Neural progenitor cell (in vitro differentiated cells): Measurements from ENCODE around the gene KANK2. TPM values are rescaled to one million over a fixed set of nuclear protein-coding genes. Genes with fewer than 3 reads are reported as not detected.

ENCODE experiments used
- DNase-seq: peaks from one replicate; pipeline ENCODE4 v3.0.0-alpha.2; 2016; ENCODE audit warnings: low spot score
- H2AFZ ChIP-seq: fragments of 200-600 bp; sonication (generic); replicated peaks from 2 replicates; pipeline ENCODE4 v1.6.1; 2016; ENCODE audit warnings: antibody characterized with exemption
- H3F3A ChIP-seq: fragments of 200-600 bp; sonication (generic); 2 replicates; pipeline ENCODE4 v1.6.1; 2016; ENCODE audit warnings: antibody characterized with exemption, low read depth
- H3K27ac ChIP-seq: fragments of 200-600 bp; sonication (generic); 2 replicates; pipeline ENCODE4 v1.5.1; 2016; ENCODE audit warnings: mild to moderate bottlenecking
- H3K27me3 ChIP-seq: fragments of 200-600 bp; sonication (generic); 2 replicates; pipeline ENCODE4 v1.6.1; 2016; ENCODE audit warnings: mild to moderate bottlenecking, moderate library complexity
- H3K36me3 ChIP-seq: fragments of 200-600 bp; sonication (generic); 2 replicates; pipeline ENCODE4 v1.5.1; 2016
- H3K4me1 ChIP-seq: fragments of 200-600 bp; sonication (generic); 2 replicates; pipeline ENCODE4 v1.6.1; 2016; ENCODE audit warnings: mixed run types
- H3K4me2 ChIP-seq: fragments of 200-600 bp; sonication (generic); 2 replicates; pipeline ENCODE4 v1.6.1; 2016
- H3K4me3 ChIP-seq: fragments of 200-600 bp; sonication (generic); 2 replicates; pipeline ENCODE4 v1.5.1; 2016
- H3K79me2 ChIP-seq: fragments of 200-600 bp; sonication (generic); 2 replicates; pipeline ENCODE4 v1.6.1; 2016; ENCODE audit warnings: low read depth
- H3K9ac ChIP-seq: fragments of 200-600 bp; sonication (generic); 2 replicates; pipeline ENCODE4 v1.6.1; 2016
- H3K9me3 ChIP-seq: fragments of 200-600 bp; sonication (generic); 2 replicates; pipeline ENCODE4 v1.5.1; 2016; ENCODE audit warnings: low read depth
- H4K20me1 ChIP-seq: fragments of 200-600 bp; sonication (generic); 2 replicates; pipeline ENCODE4 v1.6.1; 2016; ENCODE audit warnings: low read depth
- H3K27ac Mint-ChIP-seq: 3 replicates; pipeline ENCODE4 v1.8.0; 2021; ENCODE audit warnings: mixed read lengths
- H3K27me3 Mint-ChIP-seq: 2 replicates; pipeline ENCODE4 v1.8.0; 2022; ENCODE audit warnings: low read depth, mild to moderate bottlenecking, inconsistent platforms, moderate library complexity, mixed read lengths; ENCODE audit not compliant: insufficient read depth
- H3K36me3 Mint-ChIP-seq: 3 replicates; pipeline ENCODE4 v1.8.0; 2021; ENCODE audit warnings: mixed read lengths
- H3K4me1 Mint-ChIP-seq: 3 replicates; pipeline ENCODE4 v1.8.0; 2021; ENCODE audit warnings: mixed read lengths
- H3K4me3 Mint-ChIP-seq: 3 replicates; pipeline ENCODE4 v1.8.0; 2021; ENCODE audit warnings: mild to moderate bottlenecking, moderate library complexity, mixed read lengths
- H3K9me3 Mint-ChIP-seq: 3 replicates; pipeline ENCODE4 v1.8.0; 2020; ENCODE audit warnings: mixed read lengths
- CTCF ChIP-seq: fragments of 200-600 bp; sonication (generic); IDR thresholded peaks from 2 replicates; pipeline ENCODE4 v1.5.1; 2017; ENCODE audit warnings: antibody characterized with exemption, mild to moderate bottlenecking
- EZH2 ChIP-seq: fragments of 200-600 bp; sonication (generic); IDR thresholded peaks from 2 replicates; pipeline ENCODE4 v1.6.1; 2017; ENCODE audit warnings: antibody characterized with exemption, mild to moderate bottlenecking, moderate library complexity
- EZH2phosphoT487 ChIP-seq: fragments of 200-600 bp; sonication (generic); IDR thresholded peaks from 2 replicates; pipeline ENCODE4 v1.6.1; 2017; ENCODE audit warnings: antibody characterized with exemption
- total RNA-seq: library from RNA; depleted of rRNA; stranded (reverse); fragments of >200 nt; gene quantifications from 2 replicates; pipeline ENCODE4 v1.2.3, GENCODE V29; 2015; ENCODE audit warnings: low replicate concordance

The KANK2 gene
- total RNA-seq, 1 donor from 2014 or later = 17.5 TPM

- Histone ChIP-seq H2AFZ (no peak overlapping the region), H3K9ac (no peak overlapping the region), H3K4me2 (no peak overlapping the region), H3K27me3 (no peaks in the 10 kb centered on the region), H3F3A (peaks cover 16% of the 10 kb centered on the region), H4K20me1 (peaks cover 6% of the 10 kb centered on the region), H3K4me1 (no peaks in the 10 kb centered on the region), H3K27ac (no peak overlapping the region), H3K36me3 (no peaks in the 10 kb centered on the region), H3K4me3 (no peak overlapping the region), H3K79me2 (no peaks in the 10 kb centered on the region), H3K9me3 (no peaks in the 10 kb centered on the region)
- TF ChIP-seq EZH2phosphoT487 (no peak), EZH2 (no peak), CTCF (no peak)
- no peak for DNase-seq
- H3K4me3 Mint-ChIP-seq = no peak overlapping the region
- H3K27me3 Mint-ChIP-seq = peaks cover 8% of the 10 kb centered on the region
- no peaks in the 10 kb centered on the region for H3K9me3 Mint-ChIP-seq
- H3K36me3 Mint-ChIP-seq = no peaks in the 10 kb centered on the region
- no peak overlapping the region for H3K27ac Mint-ChIP-seq
- H3K4me1 Mint-ChIP-seq = peaks cover 5% of the 10 kb centered on the region
Observed at GRCh38 chr19:11199517-11199916, 2.2 kb upstream of the KANK2 start.

GRCh38 chr19:11198769-11199424 is 1.6 kb upstream of the KANK2 start:
- Histone ChIP-seq H3K4me3 (no peak overlapping the region), H3F3A (peaks cover 16% of the 10 kb centered on the region), H3K4me1 (no peaks in the 10 kb centered on the region), H4K20me1 (peaks cover 6% of the 10 kb centered on the region), H3K27me3 (no peaks in the 10 kb centered on the region), H3K4me2 (no peak overlapping the region), H3K79me2 (no peaks in the 10 kb centered on the region), H3K27ac (no peak overlapping the region), H3K36me3 (no peaks in the 10 kb centered on the region), H3K9me3 (no peaks in the 10 kb centered on the region), H3K9ac (no peak overlapping the region), H2AFZ (no peak overlapping the region)
- H3K9me3 Mint-ChIP-seq = no peaks in the 10 kb centered on the region
- H3K4me1 Mint-ChIP-seq = peaks cover 5% of the 10 kb centered on the region
- TF ChIP-seq EZH2phosphoT487 (no peak), CTCF (no peak), EZH2 (no peak)
- H3K36me3 Mint-ChIP-seq = no peaks in the 10 kb centered on the region
- H3K4me3 Mint-ChIP-seq = peak overlapping the region; percentile 73
- no peak overlapping the region for H3K27ac Mint-ChIP-seq
- H3K27me3 Mint-ChIP-seq = peaks cover 8% of the 10 kb centered on the region
- DNase-seq = no peak

GRCh38 chr19:11198175-11198534 is 810 bp upstream of the KANK2 start:
- H3K27ac ChIP-seq = no peak overlapping the region
- H3K9me3 ChIP-seq = no peaks in the 10 kb centered on the region
- H3K36me3 Mint-ChIP-seq = no peaks in the 10 kb centered on the region
- H3K4me1 ChIP-seq = no peaks in the 10 kb centered on the region
- peaks cover 8% of the 10 kb centered on the region for H3K27me3 Mint-ChIP-seq
- no peak overlapping the region for H3K27ac Mint-ChIP-seq
- H3K36me3 ChIP-seq = no peaks in the 10 kb centered on the region
- H3K27me3 ChIP-seq = no peaks in the 10 kb centered on the region
- peaks cover 5% of the 10 kb centered on the region for H3K4me1 Mint-ChIP-seq
- H3K79me2 ChIP-seq = no peaks in the 10 kb centered on the region
- DNase-seq = no peak
- peaks cover 16% of the 10 kb centered on the region for H3F3A ChIP-seq
- no peaks in the 10 kb centered on the region for H3K9me3 Mint-ChIP-seq
- H4K20me1 ChIP-seq = peaks cover 6% of the 10 kb centered on the region
- peak overlapping the region; percentile 94 for H3K4me3 ChIP-seq
- H3K4me2 ChIP-seq = peak overlapping the region; percentile 88
- H3K4me3 Mint-ChIP-seq = peak overlapping the region; percentile 87
- TF ChIP-seq CTCF (no peak), EZH2 (no peak), EZH2phosphoT487 (no peak)
- no peak overlapping the region for H2AFZ ChIP-seq
- no peak overlapping the region for H3K9ac ChIP-seq
